NCI-H526 treated with DMSO at 0.1 percent for 48 hours (cell line): ENCODE measurements around the gene ARHGAP31.
A peak's percentile ranks its signal among the peaks of the same experiment; 100 is the strongest.
"Not testable (repeated sequence)": the region's sequence is repeated elsewhere in the genome, so short reads cannot be mapped to it uniquely, and the experiment has no call there.

Source experiments
- DNase-seq: peaks from one replicate; lab custom pipeline; 2025; lab: John Stamatoyannopoulos, UW

Gene ARHGAP31

DNA sequence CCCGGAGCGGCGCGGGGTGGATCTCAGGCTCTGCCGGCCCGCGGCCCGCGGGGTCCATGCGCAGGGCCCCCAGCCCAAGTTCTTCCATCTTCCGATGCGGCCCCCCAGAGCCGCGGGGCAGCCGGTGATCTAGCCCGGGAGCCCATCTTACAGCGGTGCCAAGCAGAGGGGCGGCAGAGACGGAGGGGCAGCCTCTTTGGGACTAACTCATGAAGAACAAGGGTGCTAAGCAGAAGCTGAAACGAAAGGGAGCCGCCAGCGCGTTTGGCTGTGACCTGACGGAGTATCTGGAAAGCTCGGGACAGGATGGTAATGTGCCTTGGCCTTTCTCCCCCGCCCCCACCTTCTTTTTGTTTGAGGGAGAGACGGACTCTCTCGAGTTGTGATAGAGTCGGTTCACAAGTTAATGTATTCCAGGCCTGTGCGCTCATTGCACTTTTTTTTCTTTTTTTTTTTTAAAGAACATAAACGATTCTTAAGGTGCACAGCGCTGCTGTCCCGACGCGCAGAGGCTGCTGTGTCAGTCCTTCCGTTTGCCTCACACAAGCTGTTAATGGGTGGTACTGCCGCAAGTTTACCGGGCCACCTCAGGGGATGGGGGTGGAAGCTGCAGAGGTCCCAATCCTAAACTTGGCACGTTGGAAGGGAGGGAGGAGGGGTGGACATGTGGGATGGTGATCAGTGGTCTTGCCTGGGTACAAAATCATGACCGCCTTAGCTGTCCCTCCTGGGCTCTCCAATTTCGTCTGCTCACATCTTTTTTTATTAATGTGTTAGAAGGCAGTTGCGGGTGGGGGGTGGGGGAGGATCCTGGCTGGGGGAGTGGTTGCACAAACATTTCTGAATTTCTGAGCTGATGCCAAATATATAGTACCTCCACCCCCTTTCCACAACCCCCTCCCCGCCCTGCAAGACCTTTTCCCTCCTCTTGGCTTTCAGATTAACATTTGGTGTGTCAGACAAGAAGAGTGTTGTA is 801 bp downstream of the ARHGAP31 start:
- peak; percentile 27 for DNase-seq

DNA sequence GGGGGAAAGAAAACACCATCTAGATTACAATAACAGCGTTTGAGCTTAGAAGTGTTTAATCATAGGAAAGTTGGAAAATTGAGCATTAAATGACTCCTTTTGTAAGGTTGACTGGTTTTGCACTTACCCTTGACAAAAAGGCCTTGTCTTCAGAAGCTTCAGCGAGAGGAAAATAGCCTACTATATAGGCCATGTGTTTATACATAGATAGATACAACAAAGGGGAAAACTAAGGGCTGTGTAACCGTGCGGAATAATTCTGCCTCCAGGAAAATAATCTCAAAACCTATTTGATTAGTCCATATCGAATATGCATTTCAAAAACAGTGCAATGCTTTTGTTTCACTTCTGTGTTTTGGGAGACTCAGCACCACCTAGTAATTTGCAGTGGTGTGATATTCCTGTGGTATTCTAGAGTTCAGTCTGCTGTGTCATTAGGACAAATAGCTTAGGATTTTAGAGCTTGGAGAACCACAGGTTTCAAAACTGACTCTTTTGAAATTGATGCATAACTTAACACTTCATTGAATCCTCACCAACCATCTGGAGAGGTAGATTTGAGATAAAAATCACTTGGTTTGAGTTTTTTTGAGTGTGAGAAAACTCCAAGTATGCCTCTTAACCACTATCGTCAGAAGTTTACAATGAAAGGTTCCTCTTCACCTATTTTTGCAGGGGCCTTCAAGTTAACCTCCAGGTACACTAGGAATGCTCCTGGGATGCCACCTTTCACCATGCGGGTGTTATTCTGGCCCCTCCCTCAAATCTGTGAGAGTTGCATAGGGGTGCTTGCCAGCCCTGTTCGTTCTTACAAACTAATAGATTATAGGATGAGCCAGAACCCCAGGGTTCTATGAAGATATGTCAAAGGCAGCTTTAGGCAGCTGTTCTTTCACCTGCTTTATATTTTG is 1.9 kb downstream of the ARHGAP31 start:
- no peak for DNase-seq

DNA sequence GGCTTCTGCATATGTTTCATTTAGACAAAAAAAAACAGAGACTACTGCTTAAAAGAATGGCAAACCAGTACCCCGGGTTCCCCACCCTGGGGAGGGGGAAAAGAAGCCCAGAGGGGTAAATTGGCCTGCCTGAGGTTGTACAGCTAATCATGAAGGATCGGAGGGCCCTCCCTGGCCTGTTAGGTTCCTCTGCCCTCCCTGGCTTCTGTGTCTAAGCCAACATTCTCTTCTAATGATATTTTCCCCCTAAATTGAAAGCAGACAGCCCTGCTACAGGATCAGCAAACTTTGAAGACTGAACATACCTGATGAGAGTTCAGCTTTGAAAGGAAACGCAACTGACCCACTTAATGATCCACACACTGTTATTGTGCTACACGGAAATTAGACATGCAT is 2.5 kb downstream of the ARHGAP31 start:
- no peak for DNase-seq

DNA sequence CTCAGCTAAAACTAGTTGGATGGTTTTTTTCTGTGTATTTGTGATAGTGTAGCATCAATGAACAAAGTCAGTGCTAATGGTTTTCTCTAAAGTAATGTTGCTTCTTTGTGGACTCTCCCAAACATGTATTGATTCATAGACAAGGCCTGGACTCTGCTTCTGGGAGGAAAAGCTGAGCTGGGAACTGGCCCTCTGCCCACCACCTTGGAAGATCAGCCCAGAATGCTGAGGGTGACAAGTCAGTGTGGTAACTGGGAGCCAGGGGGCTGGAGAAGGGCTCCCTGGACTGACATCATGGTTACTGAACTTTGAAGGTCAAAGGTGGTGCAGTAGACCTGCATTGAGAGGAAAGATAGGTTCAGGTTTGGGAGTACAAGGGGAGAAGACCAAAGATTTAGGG is 3.0 kb downstream of the ARHGAP31 start:
- DNase-seq = no peak

DNA sequence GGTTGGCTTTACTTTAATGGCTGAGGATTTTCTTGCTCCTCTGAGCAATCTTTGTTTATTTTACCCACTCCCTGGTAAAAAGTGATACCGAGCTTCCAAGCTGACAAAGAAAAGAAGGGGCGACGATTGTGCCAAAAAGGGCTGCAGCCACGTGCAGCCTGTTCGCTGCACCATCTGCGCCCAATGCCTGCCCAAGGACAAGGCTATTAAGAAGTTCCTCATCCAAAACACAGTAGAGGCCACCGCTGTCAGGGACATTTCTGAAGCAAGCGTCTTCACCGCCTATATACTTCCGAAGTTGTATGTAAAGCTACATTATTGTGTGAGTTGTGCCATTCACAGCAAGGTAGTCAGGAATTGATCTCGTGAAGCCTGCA is 4.4 kb downstream of the ARHGAP31 start:
- no peak for DNase-seq

DNA sequence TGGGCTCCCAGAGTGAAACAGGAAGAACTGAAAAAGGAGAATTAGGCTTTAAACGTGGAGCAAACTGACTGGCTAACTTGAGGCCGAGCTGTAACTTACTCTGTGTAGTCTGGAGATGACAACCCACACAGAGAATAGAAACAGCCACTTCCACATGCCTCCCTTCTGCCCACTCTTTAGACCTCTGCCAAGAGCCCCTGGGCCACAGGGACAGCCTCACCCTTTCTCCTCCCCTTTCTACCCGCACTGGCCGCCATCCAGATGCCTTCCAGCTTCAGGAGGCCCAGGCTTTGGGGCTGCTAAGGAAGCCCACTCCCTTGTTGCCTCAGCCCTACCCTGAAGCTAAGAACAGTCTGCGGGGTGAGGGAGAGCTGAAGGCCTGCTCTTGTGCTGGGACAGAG is 6.8 kb downstream of the ARHGAP31 start:
- DNase-seq = no peak

DNA sequence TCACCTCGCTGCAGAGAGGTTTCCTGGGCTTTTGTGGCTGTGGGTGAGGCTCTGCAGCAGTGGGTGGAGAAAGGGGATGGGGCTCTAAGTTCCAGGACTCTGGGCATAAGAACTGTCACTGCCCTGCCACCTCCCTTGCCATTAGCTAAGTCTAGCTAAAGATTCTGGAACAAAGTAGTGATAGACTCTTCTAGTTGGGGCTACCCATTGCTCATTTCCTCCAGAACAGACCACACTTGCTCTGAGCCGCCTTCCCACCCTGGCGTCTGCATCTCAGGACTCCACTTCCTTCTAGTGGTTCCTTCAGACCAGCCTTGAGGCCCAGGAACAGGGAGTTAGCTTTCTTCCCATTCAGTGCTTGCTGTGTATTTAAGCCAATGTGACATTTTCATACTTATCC is 7.5 kb downstream of the ARHGAP31 start:
- no peak for DNase-seq

DNA sequence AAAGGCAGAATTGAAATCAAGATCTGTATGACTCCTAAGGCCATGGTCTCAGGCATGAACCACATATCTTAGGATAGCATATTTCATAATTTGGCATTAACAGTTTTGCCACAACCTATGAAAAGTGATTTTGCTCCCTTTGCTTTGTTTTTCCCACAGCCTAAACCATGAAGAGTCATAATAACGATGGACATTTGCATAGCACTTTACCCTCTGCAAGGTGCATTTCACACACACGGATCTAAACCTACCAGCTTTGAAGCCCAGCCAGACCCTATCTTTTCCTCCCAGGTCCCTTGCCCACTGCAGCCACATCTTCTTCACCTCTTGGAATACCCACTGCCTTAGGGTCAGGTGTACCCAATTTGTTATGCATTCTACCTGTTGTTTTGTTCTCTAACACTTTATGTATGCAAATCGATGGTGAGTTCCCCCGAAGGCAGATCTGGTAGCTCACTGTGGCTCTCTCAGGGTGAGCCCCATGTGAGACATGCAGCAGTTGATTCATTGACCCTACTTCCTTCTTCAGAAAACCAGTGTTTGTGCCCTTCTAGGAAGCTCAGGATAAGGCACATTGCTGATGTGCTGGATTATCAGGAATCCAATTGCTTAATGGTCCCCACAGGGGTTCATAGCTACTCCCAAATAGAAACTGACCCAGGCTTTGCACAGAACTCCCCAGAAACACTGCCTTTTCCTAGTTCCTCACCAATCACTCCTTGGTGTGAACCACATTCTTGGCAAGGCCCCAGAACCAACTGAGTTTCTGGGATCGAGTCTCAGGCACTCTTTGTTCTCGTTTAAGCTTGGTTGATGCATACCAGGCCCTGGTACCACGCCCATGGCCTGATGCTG is 8.7 kb downstream of the ARHGAP31 start:
- peak; percentile 24 for DNase-seq

DNA sequence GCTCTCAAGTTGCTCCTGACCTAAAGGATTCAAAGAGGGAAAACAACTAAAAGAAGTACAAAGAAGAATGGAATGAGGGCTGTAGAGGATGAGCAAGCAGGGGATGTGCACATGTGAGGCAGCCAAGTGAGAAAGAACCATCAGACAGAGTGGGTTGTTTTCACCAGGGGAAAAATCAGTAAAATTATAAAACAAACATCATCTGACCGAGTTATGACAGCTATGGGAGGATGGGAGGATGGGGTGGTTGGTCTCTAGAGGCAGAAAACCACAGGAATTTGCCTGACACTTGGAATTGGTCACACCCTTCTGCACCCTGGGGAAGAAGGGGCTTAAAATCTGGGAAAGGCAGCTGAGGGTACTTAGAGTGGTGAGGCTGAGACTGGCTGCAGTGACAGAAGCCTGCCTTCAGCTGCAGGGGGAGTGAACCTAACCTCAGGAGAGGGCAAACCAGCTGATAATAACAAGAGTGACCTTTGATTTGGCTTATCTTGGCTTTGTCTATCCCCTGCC is 10.1 kb downstream of the ARHGAP31 start:
- DNase-seq = no peak

DNA sequence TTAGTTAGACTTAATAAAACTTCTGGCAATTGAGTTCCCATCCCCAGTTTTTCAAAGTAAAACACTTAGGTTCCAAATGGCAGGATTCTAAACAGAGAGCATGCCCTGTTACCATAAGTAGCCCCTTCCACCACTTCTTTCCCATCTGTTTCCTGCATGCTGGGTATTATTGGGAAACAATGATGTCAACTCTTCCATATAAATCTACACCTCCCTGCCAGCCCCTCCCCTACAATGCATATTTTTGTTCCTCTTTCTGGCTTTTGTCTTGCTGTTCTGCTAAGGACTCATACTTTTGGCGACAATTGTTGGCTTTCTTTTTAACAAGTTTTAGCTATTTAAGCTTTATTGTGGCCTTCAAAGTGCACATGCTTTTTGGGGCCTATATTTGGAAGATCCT is 11.1 kb downstream of the ARHGAP31 start:
- no peak for DNase-seq

DNA sequence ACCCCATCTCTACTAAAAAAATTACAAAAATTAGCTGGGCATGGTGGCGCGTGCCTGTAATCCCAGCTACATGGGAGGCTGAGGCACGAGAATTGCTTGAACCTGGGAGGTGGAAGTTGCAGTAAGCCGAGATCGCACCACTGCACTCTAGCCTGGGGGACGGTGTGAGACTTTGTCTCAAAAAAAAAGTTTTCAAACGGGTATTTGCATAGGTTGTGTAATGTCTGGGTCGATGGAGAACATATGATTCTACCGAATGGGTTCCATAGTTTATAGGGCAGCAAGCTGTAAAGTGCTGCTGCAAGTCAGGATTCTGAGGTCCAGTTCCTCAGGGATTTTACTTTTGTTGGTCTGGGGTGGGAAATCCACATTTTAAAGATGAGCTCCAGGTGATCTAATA is 12.2 kb downstream of the ARHGAP31 start:
- not testable (repeated sequence) for DNase-seq

DNA sequence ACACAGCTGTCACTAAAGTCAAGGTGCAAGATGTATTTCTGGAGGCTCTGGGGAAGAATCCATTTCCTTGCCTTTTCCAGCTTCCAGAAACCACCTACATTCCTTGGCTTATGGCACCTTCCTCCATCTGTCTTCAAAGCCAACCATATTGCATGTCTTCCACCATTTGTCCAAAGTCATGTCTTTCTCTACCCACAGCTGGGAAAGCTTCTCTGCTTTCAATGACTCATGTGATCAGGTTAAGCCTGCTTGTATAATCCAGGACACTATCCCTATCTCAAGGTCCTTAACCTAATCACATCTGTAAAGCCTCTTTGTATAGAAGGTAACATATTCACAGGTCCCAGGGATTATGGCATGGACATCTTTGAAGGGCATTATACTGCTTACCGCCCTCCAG is 14.2 kb downstream of the ARHGAP31 start:
- no peak for DNase-seq

DNA sequence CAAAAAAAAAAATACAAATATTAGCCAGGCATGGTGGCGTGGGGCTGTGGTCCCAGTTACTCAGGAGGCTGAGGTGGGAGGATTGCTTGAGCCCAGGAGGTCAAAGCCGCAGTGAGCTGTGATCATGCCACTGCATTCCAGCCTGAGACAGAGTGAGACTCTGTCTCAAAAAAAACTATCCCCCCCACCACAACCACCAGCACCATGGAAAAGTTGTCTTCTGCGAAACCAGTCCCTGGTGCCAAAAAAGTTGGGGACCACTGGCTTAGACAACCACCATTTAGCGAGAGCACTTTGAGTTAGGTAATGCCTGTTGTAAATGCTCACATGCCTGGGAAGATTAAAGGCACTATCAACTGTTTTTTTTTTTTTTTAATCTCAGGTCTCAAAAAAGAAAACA is 15.4 kb downstream of the ARHGAP31 start:
- DNase-seq = no peak

DNA sequence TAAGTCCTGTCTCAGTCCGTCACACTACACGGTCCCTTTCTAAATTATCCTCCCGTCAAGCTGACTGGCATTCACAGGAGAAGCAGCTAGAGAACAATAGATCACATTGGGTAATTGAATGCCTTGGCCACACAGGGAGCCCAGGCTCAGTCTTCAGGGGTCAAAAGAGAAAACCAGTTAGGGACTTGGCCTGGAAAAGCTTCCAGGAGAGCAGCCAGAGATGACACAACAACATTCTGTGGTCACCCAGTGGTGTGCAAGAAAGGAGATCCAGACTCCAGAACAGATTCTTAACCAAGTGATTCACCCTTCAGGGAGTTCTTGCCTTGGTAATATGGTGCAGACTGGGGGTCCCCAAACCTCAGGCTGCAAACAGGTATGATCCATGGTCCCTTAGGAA is 15.9 kb downstream of the ARHGAP31 start:
- DNase-seq = no peak

DNA sequence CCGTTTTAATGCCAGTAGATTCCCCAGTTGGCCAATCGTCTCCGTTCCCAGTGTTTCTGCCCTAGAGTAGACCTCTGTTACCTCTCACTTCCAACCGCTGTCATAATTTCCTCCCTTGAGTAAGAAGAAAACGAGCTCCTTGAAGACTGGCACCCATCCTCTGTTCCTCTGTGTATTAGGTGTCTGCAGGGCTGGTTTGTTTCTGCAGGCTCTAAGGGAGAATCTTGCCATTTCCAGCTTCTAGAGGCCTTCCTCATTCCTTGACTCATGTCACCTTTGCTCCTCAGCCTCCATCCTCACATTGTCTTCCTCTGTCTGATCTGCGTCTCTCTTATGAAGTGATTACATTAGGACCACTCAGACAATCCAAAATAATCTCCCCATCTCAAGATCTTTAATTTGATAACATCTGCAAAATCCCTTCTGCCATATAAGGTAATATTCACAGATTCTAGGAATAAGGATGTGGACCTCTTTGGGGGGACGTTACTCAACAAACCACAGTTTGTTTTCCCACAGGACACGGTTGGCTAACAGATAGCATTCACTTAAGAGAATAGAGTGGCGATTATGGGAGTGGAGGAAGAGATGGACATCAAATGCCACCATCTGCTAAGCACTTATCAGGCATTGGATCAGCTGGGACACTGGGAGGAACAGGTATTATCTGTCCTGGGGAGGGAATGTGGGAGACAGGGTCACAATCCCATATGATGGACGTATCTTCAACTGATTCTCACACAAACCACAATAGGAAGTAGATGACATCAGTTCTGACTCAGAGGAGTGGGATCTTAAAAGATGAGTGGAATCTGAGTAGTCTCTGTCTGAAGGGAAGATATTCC is 17.1 kb downstream of the ARHGAP31 start:
- no peak for DNase-seq

DNA sequence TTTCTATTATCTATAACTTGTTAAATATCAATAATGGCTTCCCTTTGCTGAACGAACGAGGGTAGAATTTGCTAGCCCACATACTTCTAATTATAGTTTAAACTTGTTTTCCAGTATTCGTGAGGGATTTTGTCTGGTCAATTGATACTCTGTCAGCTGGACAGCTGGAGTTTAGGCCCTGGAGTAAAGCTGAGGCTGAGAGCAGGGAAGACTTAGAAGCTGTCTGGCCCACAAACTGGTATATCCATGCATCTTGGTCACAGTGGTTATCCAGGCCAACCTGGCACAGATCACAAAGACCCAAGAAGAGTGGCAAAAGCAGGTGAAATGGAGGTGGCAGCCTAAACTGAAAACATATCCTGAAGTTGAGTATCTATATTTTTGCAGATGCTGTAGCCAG is 19.3 kb downstream of the ARHGAP31 start:
- no peak for DNase-seq

DNA sequence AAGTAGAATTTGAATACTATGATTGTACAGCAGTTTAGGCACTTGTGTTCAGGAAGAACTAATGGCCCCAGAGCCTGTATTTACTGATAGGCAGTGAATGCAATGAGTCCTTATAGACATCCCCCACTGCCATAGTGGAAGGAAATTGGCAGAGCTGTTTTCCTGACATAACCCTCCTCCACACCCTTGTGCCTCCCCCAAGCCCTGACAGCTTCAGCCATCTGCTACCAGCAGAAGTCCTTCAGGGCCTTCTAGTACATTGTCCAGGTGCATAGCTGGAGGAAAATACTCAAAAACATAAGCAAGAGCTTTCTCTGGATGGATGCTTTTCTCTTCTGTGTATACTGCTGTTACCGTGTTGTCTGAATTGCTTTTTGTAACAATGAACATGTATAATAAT is 20.6 kb downstream of the ARHGAP31 start:
- DNase-seq = no peak

DNA sequence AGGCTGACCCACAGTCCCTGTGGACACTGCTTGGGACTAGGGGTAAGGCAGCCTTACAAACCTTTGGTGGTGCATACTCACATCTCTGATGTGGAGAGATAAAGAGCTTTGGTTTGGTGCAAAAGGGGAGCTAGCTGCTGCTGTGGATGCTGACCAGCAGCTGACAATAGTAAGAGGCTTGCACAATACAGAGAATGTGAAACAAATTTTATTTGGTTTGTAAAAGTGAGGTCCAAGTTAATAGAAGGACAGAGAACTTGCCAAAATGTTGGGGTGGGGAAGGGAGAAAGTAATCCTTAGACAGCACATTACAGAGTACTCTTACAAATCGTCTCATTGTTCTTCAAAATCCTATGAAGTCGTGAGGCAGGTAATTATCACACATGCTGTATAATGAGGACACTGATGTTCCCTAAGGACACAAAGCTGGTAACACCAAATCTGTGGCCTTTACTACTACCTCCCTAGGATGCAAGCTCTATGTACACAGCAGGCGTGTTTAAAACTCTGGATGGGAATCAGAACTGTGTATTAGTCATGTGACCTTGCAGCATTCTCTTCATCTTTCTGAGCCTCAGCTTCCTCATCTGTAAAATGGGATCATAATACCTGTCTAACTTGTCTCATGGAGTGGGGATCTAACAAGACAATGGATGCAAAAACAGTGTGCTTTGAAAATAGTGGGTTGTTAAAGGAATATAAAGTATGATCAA is 21.6 kb downstream of the ARHGAP31 start:
- no peak for DNase-seq

DNA sequence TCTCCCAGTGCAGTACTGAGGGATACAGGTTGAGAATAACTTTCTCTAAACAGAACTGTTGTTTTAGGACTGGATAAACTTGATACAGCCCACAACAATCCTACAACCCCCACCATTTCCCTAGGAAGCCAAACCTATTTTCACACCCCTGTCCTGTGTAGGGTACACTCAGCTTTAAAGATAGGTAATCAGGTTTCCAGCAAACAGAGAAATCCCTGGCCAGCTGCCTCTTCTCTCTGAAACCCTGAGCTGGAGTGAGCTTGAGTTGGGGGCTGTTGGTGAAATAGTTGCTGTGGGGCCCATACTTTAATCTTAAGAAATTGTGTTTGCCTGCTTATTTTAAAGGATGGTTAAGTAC is 22.1 kb downstream of the ARHGAP31 start:
- no peak for DNase-seq

DNA sequence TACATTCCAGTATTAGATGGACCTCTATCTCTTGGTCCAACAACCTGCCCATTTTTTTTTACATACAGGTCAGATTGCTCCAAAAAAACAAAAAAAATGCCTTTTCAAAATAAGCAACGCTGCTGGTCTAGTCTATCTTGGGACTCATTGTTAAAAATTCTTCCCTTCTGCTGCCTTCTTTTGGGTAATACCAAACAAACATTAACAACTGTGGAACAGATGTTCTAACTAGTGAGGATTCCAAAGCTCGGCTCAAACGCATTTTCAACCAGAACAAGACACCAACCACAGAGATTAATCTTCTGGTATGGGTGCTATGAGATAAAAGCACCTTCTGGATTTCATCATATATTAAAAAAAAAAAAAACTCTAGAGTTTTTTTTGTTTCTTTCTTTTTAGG is 24.7 kb downstream of the ARHGAP31 start:
- DNase-seq = no peak
